WTC11 (cell line): ENCODE results near the gene ACSL5. TPM values are rescaled to one million over a fixed set of nuclear protein-coding genes. Genes with fewer than 3 reads are reported as not detected.

ENCODE experiments used
- ATAC-seq: fragments of 200-7000 bp; cut with Tn5 transposase; 2 replicates; pipeline ENCODE4 v1.10.0; 2021; ENCODE audit warnings: mild to moderate bottlenecking, moderate library complexity
- CTCF ChIA-PET: fragments of 300-600 bp; sonication (Branson Sonifier 250); formaldehyde crosslinking; loops from one replicate; lab custom pipeline; 2021; ENCODE audit warnings: antibody characterized with exemption; lab: Charles Lee
- POLR2A ChIA-PET: fragments of 350-600 bp; sonication (Branson Sonifier 250); formaldehyde crosslinking; loops from one replicate; lab custom pipeline; 2021; ENCODE audit warnings: antibody characterized with exemption; lab: Charles Lee
- DNase-seq: peaks from one replicate; pipeline ENCODE4 v3.0.0; 2021; ENCODE audit warnings: low spot score
- H3K27ac Mint-ChIP-seq: 2 replicates; pipeline ENCODE4 v1.8.0; 2021; ENCODE audit warnings: mixed read lengths
- H3K27me3 Mint-ChIP-seq: 2 replicates; pipeline ENCODE4 v1.8.0; 2021; ENCODE audit warnings: low read depth, mild to moderate bottlenecking, moderate library complexity, mixed read lengths
- H3K36me3 Mint-ChIP-seq: 2 replicates; pipeline ENCODE4 v1.8.0; 2021; ENCODE audit warnings: mixed read lengths
- H3K4me1 Mint-ChIP-seq: 2 replicates; pipeline ENCODE4 v1.8.0; 2022; ENCODE audit warnings: mixed read lengths
- H3K4me3 Mint-ChIP-seq: 2 replicates; pipeline ENCODE4 v1.8.0; 2021; ENCODE audit warnings: mild to moderate bottlenecking, moderate library complexity, mixed read lengths
- H3K9me3 Mint-ChIP-seq: 2 replicates; pipeline ENCODE4 v1.8.0; 2021; ENCODE audit warnings: mixed read lengths
- CBFB ChIP-seq: sonication (generic); formaldehyde crosslinking; IDR thresholded peaks from 2 replicates; pipeline ENCODE4 v1.8.1; 2022; ENCODE audit warnings: mild to moderate bottlenecking, low read depth, missing genetic modification reagents
- CTCF ChIP-seq: fragments of 200-600 bp; IDR thresholded peaks from 2 replicates; pipeline ENCODE4 v1.8.0; 2022; ENCODE audit warnings: antibody characterized with exemption
- E2F4 ChIP-seq: sonication (generic); formaldehyde crosslinking; IDR thresholded peaks from 2 replicates; pipeline ENCODE4 v1.8.1; 2022; ENCODE audit warnings: low read depth, mild to moderate bottlenecking, moderate library complexity, missing genetic modification reagents, borderline replicate concordance
- E2F5 ChIP-seq: sonication (generic); formaldehyde crosslinking; IDR thresholded peaks from 2 replicates; pipeline ENCODE4 v1.8.1; 2022; ENCODE audit warnings: mild to moderate bottlenecking, moderate library complexity, missing genetic modification reagents
- EMX1 ChIP-seq: fragments of 250-450 bp; sonication (Bioruptor Pico); IDR thresholded peaks from 2 replicates; pipeline ENCODE4 v1.8.0; 2021; ENCODE audit warnings: mild to moderate bottlenecking
- FOXJ3 ChIP-seq: sonication (generic); formaldehyde crosslinking; IDR thresholded peaks from 2 replicates; pipeline ENCODE4 v1.9.0; 2021; ENCODE audit warnings: missing genetic modification reagents, mild to moderate bottlenecking, borderline replicate concordance
- HMGXB4 ChIP-seq: sonication (generic); formaldehyde crosslinking; IDR thresholded peaks from 2 replicates; pipeline ENCODE4 v1.8.1; 2023; ENCODE audit warnings: mild to moderate bottlenecking, moderate library complexity, missing genetic modification reagents
- KAT7 ChIP-seq: sonication (generic); formaldehyde crosslinking; IDR thresholded peaks from 2 replicates; pipeline ENCODE4 v1.8.1; 2023; ENCODE audit warnings: missing genetic modification reagents, mild to moderate bottlenecking, borderline replicate concordance
- MXD4 ChIP-seq: fragments of 250-450 bp; sonication (Bioruptor Pico); IDR thresholded peaks from 2 replicates; pipeline ENCODE4 v1.8.0; 2021; ENCODE audit warnings: mild to moderate bottlenecking, moderate library complexity, borderline replicate concordance
- NFE2L1 ChIP-seq: sonication (generic); formaldehyde crosslinking; IDR thresholded peaks from 2 replicates; pipeline ENCODE4 v1.8.1; 2023; ENCODE audit warnings: missing genetic modification reagents
- PREB ChIP-seq: sonication (generic); formaldehyde crosslinking; IDR thresholded peaks from 2 replicates; pipeline ENCODE4 v1.8.1; 2022; ENCODE audit warnings: mild to moderate bottlenecking, missing genetic modification reagents, moderate library complexity, borderline replicate concordance
- SMAD4 ChIP-seq: sonication (generic); formaldehyde crosslinking; IDR thresholded peaks from 2 replicates; pipeline ENCODE4 v1.8.0; 2022; ENCODE audit warnings: mild to moderate bottlenecking, missing genetic modification reagents
- ZMAT4 ChIP-seq: fragments of 250-450 bp; sonication (Bioruptor Pico); IDR thresholded peaks from 2 replicates; pipeline ENCODE4 v1.9.0; 2021; ENCODE audit warnings: mild to moderate bottlenecking
- ZNF121 ChIP-seq: sonication (generic); formaldehyde crosslinking; IDR thresholded peaks from 2 replicates; pipeline ENCODE4 v1.8.0; 2023; ENCODE audit warnings: missing genetic modification reagents
- ZNF219 ChIP-seq: sonication (generic); formaldehyde crosslinking; IDR thresholded peaks from 2 replicates; pipeline ENCODE4 v1.8.0; 2023; ENCODE audit warnings: missing genetic modification reagents, mild to moderate bottlenecking, borderline replicate concordance
- ZNF423 ChIP-seq: fragments of 250-450 bp; sonication (Bioruptor Pico); IDR thresholded peaks from 2 replicates; pipeline ENCODE4 v2.1.2; 2022; ENCODE audit warnings: mild to moderate bottlenecking, moderate library complexity
- ZNF512 ChIP-seq: sonication (generic); formaldehyde crosslinking; IDR thresholded peaks from 2 replicates; pipeline ENCODE4 v1.8.1; 2022; ENCODE audit warnings: missing genetic modification reagents, borderline replicate concordance
- total RNA-seq: library from RNA; stranded (reverse); gene quantifications from 3 replicates; pipeline ENCODE4 v1.2.3, GENCODE V29; 2021

ACSL5 gene
- total RNA-seq, 1 experiment from 2014 or later, result 0.22 TPM

- CTCF ChIA-PET, result no interaction called here
- Mint-ChIP-seq H3K27me3 (no peaks in the 10 kb centered on the region), H3K4me1 (no peaks in the 10 kb centered on the region), H3K4me3 (no peak overlapping the region), H3K36me3 (no peaks in the 10 kb centered on the region), H3K9me3 (no peaks in the 10 kb centered on the region), H3K27ac (no peak overlapping the region)
- TF ChIP-seq SMAD4 (CRISPR knock-in tag), result no peak
- TF ChIP-seq CBFB (CRISPR knock-in tag), result no peak
- no peak for DNase-seq
- POLR2A ChIA-PET, result no interaction called here
- ATAC-seq, result no peak
Observed at GRCh38 chr10:112395809-112396530, 22.1 kb downstream of the ACSL5 start.

GRCh38 chr10:112397592-112397991 is 23.7 kb downstream of the ACSL5 start:
- ChIA-PET POLR2A (no interaction called here), CTCF (no interaction called here)
- no peak overlapping the region for H3K27ac Mint-ChIP-seq
- ATAC-seq, result no peak
- DNase-seq, result no peak
- no peaks in the 10 kb centered on the region for H3K4me1 Mint-ChIP-seq
- no peaks in the 10 kb centered on the region for H3K36me3 Mint-ChIP-seq
- no peaks in the 10 kb centered on the region for H3K9me3 Mint-ChIP-seq
- no peaks in the 10 kb centered on the region for H3K27me3 Mint-ChIP-seq
- H3K4me3 Mint-ChIP-seq, result no peak overlapping the region
- TF ChIP-seq EMX1, result no peak
- no peak for TF ChIP-seq ZNF512 (CRISPR knock-in tag)
- no peak for TF ChIP-seq MXD4 (CRISPR knock-in tag)
- no peak for TF ChIP-seq FOXJ3 (CRISPR knock-in tag)
- TF ChIP-seq E2F4 (CRISPR knock-in tag), result no peak
- no peak for TF ChIP-seq ZNF121 (CRISPR knock-in tag)
- no peak for TF ChIP-seq ZNF219 (CRISPR knock-in tag)
- TF ChIP-seq HMGXB4 (CRISPR knock-in tag), result no peak
- TF ChIP-seq ZMAT4, result no peak
- TF ChIP-seq KAT7 (CRISPR knock-in tag), result no peak
- TF ChIP-seq NFE2L1 (CRISPR knock-in tag), result no peak
- TF ChIP-seq PREB (CRISPR knock-in tag), result no peak
- no peak for TF ChIP-seq ZNF423
- TF ChIP-seq CTCF, result no peak
- no peak for TF ChIP-seq SMAD4 (CRISPR knock-in tag)
- no peak for TF ChIP-seq E2F5 (CRISPR knock-in tag)
